HepG2 (cell line): Measurements from ENCODE around the gene LTB4R2. TPM values are rescaled to one million over a fixed set of nuclear protein-coding genes. Genes with fewer than 3 reads are reported as not detected.

Experiments
- ATAD3A ChIP-seq: sonication (generic); formaldehyde crosslinking; IDR thresholded peaks from 2 replicates; pipeline ENCODE4 v1.4.0; 2020; ENCODE audit warnings: missing genetic modification reagents
- GPN1 ChIP-seq: sonication (generic); formaldehyde crosslinking; IDR thresholded peaks from 2 replicates; pipeline ENCODE4 v1.5.1; 2020; ENCODE audit warnings: missing genetic modification reagents, borderline replicate concordance
- GZF1 ChIP-seq: sonication (generic); formaldehyde crosslinking; IDR thresholded peaks from 2 replicates; pipeline ENCODE4 v1.5.1; 2020; ENCODE audit warnings: mild to moderate bottlenecking, missing genetic modification reagents
- KAT8 ChIP-seq: IDR thresholded peaks from 2 replicates; pipeline ENCODE4 v1.6.1; 2016; ENCODE audit warnings: missing genetic modification reagents, missing compliant biosample characterization
- KDM1A ChIP-seq: IDR thresholded peaks from 2 replicates; pipeline ENCODE4 v1.6.1; 2016; ENCODE audit warnings: missing compliant biosample characterization
- NCOR1 ChIP-seq: fragments of 200-600 bp; sonication (generic); IDR thresholded peaks from 2 replicates; pipeline ENCODE4 v1.7.0; 2017; ENCODE audit warnings: antibody characterized with exemption, low read length, borderline replicate concordance
- PRMT3 ChIP-seq: sonication (generic); formaldehyde crosslinking; IDR thresholded peaks from 2 replicates; pipeline ENCODE4 v1.8.1; 2022; ENCODE audit warnings: low read depth, mild to moderate bottlenecking, moderate library complexity, missing genetic modification reagents, borderline replicate concordance
- TEAD2 ChIP-seq: sonication (generic); formaldehyde crosslinking; IDR thresholded peaks from 2 replicates; pipeline ENCODE4 v1.9.0; 2021; ENCODE audit warnings: missing genetic modification reagents
- ZMYM2 ChIP-seq: sonication (generic); formaldehyde crosslinking; IDR thresholded peaks from 2 replicates; pipeline ENCODE4 v1.8.0; 2022; ENCODE audit warnings: mild to moderate bottlenecking, missing genetic modification reagents
- ZNF678 ChIP-seq: sonication (generic); formaldehyde crosslinking; IDR thresholded peaks from 2 replicates; pipeline ENCODE4 v1.4.0; 2020; ENCODE audit warnings: mild to moderate bottlenecking, missing genetic modification reagents
- polyA plus RNA-seq, 8 experiments: library from polyadenylated mRNA; depleted of rRNA in 3 of 8; stranded (reverse) in 7 of 8; unstranded in 1 of 8; fragments of >200 nt; fragmentation: Illumina TruSeq in 4 of 8; extraction: Trizol in 4 of 8; gene quantifications; 2 replicates each; pipeline versions ENCODE4 v1.2.1 to v1.2.3, GENCODE V29; 2011 to 2016; ENCODE audit warnings: low read depth in 4 of 8, missing spikeins in 1 of 8, mixed read lengths in 1 of 8; ENCODE audit not compliant: insufficient read depth in 1 of 8
- total RNA-seq, 5 experiments: library from RNA; depleted of rRNA; stranded (reverse); fragments of >200 nt; fragmentation: Illumina TruSeq; extraction: Trizol; gene quantifications; 2 replicates each; pipeline ENCODE4 v1.2.3, GENCODE V29; 2016; ENCODE audit warnings: low read depth in 1 of 5
- TF ChIP-seq, protein P1 (sequence below): sonication (generic); formaldehyde crosslinking; IDR thresholded peaks from 2 replicates; pipeline ENCODE4 v1.8.0; 2022; ENCODE audit warnings: mild to moderate bottlenecking, missing genetic modification reagents, moderate library complexity
- TF ChIP-seq, protein P2 (sequence below): sonication (generic); formaldehyde crosslinking; IDR thresholded peaks from 2 replicates; pipeline ENCODE4 v1.5.0; 2020; ENCODE audit warnings: mild to moderate bottlenecking, missing genetic modification reagents
- TF ChIP-seq, protein P3 (sequence below): sonication (generic); formaldehyde crosslinking; IDR thresholded peaks from 2 replicates; pipeline ENCODE4 v1.4.0; 2020; ENCODE audit warnings: low read depth, missing genetic modification reagents
- TF ChIP-seq, protein P4 (sequence below): sonication (generic); formaldehyde crosslinking; IDR thresholded peaks from 2 replicates; pipeline ENCODE4 v1.8.1; 2023; ENCODE audit warnings: missing genetic modification reagents, mild to moderate bottlenecking, borderline replicate concordance
- TF ChIP-seq, protein P5 (sequence below): sonication (generic); formaldehyde crosslinking; IDR thresholded peaks from 2 replicates; pipeline ENCODE4 v1.8.0; 2022; ENCODE audit warnings: low read depth, missing genetic modification reagents

The LTB4R2 gene
- total and polyA plus RNA-seq, 2 of the 13 experiments (the other 11 are each of a cell fraction or from before 2014, with no cell fraction given): 3.9 to 6.9 TPM

DNA sequence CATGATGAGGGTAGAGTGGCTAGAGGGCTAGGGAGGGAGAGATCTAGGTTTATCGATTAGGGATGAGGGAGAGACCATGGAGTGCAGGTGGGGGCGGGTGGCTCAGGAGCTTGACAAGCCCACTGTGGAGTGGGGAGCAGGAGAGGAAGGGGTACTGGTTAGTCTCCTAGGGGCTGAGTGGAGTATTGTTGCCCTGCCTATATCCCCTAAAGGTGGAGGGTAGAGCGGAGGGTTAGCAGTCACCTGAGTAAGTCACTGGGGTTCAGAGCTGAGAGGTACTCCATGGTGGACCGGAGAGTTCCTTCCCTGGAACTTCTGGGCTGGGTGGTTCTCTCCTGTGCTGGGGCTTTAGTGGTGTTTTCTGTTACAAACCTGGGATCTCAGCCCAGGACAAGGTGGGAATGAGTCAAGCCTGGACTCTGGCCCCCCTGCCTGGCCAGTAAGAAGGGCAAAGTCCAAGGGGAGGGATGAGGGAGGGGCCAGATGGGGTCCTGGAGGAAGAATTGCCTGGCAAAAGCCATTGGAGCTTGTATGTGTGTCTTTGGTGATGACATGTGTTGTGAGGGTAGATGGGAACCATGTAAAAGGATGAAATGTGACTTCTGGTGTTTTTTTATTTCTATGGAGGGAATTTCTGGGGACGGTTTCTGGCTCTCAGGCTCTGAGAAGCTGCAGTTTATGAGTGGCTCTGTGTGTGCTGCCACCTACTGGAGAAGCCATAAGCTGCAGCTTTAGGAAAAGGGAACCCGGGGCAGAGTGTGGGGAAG is 2.2 kb upstream of the LTB4R2 start, which contains the start of gene CIDEB (continued):
- TF ChIP-seq PRMT3 (CRISPR knock-in tag): no peak
- TF ChIP-seq GPN1: no peak
- peak; percentile 93 for TF ChIP-seq KAT8 (CRISPR knock-in tag)
- TF ChIP-seq TEAD2: no peak
- no peak for TF ChIP-seq ATAD3A (CRISPR knock-in tag)
- TF ChIP-seq NCOR1: peak; percentile 100
- TF ChIP-seq, protein P1, sequence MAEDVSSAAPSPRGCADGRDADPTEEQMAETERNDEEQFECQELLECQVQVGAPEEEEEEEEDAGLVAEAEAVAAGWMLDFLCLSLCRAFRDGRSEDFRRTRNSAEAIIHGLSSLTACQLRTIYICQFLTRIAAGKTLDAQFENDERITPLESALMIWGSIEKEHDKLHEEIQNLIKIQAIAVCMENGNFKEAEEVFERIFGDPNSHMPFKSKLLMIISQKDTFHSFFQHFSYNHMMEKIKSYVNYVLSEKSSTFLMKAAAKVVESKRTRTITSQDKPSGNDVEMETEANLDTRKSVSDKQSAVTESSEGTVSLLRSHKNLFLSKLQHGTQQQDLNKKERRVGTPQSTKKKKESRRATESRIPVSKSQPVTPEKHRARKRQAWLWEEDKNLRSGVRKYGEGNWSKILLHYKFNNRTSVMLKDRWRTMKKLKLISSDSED: no peak
- TF ChIP-seq, protein P2, sequence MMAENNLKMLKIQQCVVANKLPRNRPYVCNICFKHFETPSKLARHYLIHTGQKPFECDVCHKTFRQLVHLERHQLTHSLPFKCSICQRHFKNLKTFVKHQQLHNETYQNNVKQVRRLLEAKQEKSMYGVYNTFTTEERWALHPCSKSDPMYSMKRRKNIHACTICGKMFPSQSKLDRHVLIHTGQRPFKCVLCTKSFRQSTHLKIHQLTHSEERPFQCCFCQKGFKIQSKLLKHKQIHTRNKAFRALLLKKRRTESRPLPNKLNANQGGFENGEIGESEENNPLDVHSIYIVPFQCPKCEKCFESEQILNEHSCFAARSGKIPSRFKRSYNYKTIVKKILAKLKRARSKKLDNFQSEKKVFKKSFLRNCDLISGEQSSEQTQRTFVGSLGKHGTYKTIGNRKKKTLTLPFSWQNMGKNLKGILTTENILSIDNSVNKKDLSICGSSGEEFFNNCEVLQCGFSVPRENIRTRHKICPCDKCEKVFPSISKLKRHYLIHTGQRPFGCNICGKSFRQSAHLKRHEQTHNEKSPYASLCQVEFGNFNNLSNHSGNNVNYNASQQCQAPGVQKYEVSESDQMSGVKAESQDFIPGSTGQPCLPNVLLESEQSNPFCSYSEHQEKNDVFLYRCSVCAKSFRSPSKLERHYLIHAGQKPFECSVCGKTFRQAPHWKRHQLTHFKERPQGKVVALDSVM (CRISPR knock-in tag): no peak
- TF ChIP-seq, protein P3, sequence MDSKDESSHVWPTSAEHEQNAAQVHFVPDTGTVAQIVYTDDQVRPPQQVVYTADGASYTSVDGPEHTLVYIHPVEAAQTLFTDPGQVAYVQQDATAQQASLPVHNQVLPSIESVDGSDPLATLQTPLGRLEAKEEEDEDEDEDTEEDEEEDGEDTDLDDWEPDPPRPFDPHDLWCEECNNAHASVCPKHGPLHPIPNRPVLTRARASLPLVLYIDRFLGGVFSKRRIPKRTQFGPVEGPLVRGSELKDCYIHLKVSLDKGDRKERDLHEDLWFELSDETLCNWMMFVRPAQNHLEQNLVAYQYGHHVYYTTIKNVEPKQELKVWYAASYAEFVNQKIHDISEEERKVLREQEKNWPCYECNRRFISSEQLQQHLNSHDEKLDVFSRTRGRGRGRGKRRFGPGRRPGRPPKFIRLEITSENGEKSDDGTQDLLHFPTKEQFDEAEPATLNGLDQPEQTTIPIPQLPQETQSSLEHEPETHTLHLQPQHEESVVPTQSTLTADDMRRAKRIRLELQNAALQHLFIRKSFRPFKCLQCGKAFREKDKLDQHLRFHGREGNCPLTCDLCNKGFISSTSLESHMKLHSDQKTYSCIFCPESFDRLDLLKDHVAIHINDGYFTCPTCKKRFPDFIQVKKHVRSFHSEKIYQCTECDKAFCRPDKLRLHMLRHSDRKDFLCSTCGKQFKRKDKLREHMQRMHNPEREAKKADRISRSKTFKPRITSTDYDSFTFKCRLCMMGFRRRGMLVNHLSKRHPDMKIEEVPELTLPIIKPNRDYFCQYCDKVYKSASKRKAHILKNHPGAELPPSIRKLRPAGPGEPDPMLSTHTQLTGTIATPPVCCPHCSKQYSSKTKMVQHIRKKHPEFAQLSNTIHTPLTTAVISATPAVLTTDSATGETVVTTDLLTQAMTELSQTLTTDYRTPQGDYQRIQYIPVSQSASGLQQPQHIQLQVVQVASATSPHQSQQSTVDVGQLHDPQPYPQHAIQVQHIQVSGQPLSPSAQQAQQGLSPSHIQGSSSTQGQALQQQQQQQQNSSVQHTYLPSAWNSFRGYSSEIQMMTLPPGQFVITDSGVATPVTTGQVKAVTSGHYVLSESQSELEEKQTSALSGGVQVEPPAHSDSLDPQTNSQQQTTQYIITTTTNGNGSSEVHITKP (CRISPR knock-in tag): peak; percentile 94
- TF ChIP-seq, protein P4, sequence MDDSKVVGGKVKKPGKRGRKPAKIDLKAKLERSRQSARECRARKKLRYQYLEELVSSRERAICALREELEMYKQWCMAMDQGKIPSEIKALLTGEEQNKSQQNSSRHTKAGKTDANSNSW (CRISPR knock-in tag): no peak
- TF ChIP-seq ZNF678 (CRISPR knock-in tag): peak; percentile 68; the same call in 1 of the 2 replicates
- TF ChIP-seq ZMYM2 (CRISPR knock-in tag): peak; percentile 85
- TF ChIP-seq, protein P5, sequence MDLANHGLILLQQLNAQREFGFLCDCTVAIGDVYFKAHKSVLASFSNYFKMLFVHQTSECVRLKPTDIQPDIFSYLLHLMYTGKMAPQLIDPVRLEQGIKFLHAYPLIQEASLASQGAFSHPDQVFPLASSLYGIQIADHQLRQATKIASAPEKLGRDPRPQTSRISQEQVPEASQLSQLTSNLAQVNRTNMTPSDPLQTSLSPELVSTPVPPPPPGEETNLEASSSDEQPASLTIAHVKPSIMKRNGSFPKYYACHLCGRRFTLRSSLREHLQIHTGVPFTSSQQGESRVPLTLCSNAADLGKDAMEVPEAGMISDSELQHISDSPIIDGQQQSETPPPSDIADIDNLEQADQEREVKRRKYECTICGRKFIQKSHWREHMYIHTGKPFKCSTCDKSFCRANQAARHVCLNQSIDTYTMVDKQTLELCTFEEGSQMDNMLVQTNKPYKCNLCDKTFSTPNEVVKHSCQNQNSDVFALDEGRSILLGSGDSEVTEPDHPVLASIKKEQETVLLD (CRISPR knock-in tag): no peak
- TF ChIP-seq GZF1 (CRISPR knock-in tag): peak; percentile 27; the same call in 1 of the 2 replicates
- peak; percentile 73; the same call in 1 of the 2 replicates for TF ChIP-seq KDM1A (CRISPR knock-in tag)
